UCSD-AML1 (cell line): ENCODE measurements around the gene ABL1.

Experiments used
- DNase-seq: peaks from one replicate; lab custom pipeline; 2025; ENCODE audit not compliant: unreplicated experiment; lab: John Stamatoyannopoulos, UW

Gene ABL1

GRCh38 chr9:130870491-130871381, 35.7 kb downstream of the ABL1 start:
- no peak for DNase-seq

- DNase-seq = no peak
These were observed 36.5 kb downstream of the ABL1 start for GRCh38 chr9:130871395-130872062.

- DNase-seq = no peak
These were observed 37.0 kb downstream of the ABL1 start for GRCh38 chr9:130872093-130872492.

GRCh38 chr9:130872508-130872907, 37.5 kb downstream of the ABL1 start:
- DNase-seq = no peak

- no peak for DNase-seq
These were observed 38.0 kb downstream of the ABL1 start for GRCh38 chr9:130872912-130873503.

- DNase-seq = no peak
These were observed 38.9 kb downstream of the ABL1 start for GRCh38 chr9:130873966-130874365.

- DNase-seq = no peak
These were observed 39.7 kb downstream of the ABL1 start for GRCh38 chr9:130874783-130875182.

- no peak for DNase-seq
These were observed 42.2 kb downstream of the ABL1 start for GRCh38 chr9:130877300-130877699.

- no peak for DNase-seq
These were observed 43.2 kb downstream of the ABL1 start for GRCh38 chr9:130878295-130878694.

- DNase-seq = no peak
These were observed 44.9 kb downstream of the ABL1 start for GRCh38 chr9:130879863-130880411.

- no peak for DNase-seq
These were observed 45.7 kb downstream of the ABL1 start for GRCh38 chr9:130880599-130881220.

GRCh38 chr9:130881516-130881915, 46.5 kb downstream of the ABL1 start:
- DNase-seq = no peak

- DNase-seq = no peak
These were observed 47.7 kb downstream of the ABL1 start for GRCh38 chr9:130882696-130883225.

GRCh38 chr9:130883479-130883878, 48.4 kb downstream of the ABL1 start:
- no peak for DNase-seq

- DNase-seq = no peak
These were observed 49.1 kb downstream of the ABL1 start for GRCh38 chr9:130884111-130884531.

- DNase-seq = no peak
These were observed 49.8 kb downstream of the ABL1 start for GRCh38 chr9:130884542-130885483.

GRCh38 chr9:130885484-130886375, 50.7 kb downstream of the ABL1 start:
- no peak for DNase-seq

GRCh38 chr9:130886981-130887380, 51.9 kb downstream of the ABL1 start:
- DNase-seq = no peak
